Heart left ventricle (tissue), 13 donors: ENCODE data around the gene NUBP2.

Experiments
- POLR2A ChIP-seq, 2 donors: fragments of 450-650 bp; IDR thresholded peaks; one replicate each; pipeline ENCODE4 v1.6.1; 2017; ENCODE audit warnings: antibody characterized with exemption in 2 of 2, mild to moderate bottlenecking in 2 of 2, moderate library complexity in 2 of 2
- TF ChIP-seq, protein P1 (sequence below), 12 donors: fragments of 200-600 bp; sonication (generic) in 4 of 12; IDR thresholded peaks; one replicate each; pipeline versions ENCODE4 v1.5.0 to v1.8.0; 2018 to 2022; ENCODE audit warnings: antibody characterized with exemption in 12 of 12, mild to moderate bottlenecking in 5 of 12
- donor health status: ischemic (EF 13 %, LVEDD 7.1; RV severe dilation, severe dysfunction).
- donor health status: DM: no; HTN: yes; CAD: no.
- donor health status: DM: no; HTN: no; CAD: no.
- donor health status: ischemic (EF 25% LVEDD 6.9; RV normal size, moderate dysfunction).
- donor health status: ischemic (EF 25% LVEDD 5.7; RV mildly dilated, moderate dysfunction).
- donor health status: ischemic (EF 35%, LVEDD 5.7; RV mildly dilated, moderate dysfunction).
- donor health status: nonischemic (EF 11% LVEDD 7.7; RV severe dilation, severe dysfunction).
- donor health status: DM: yes; HTN: yes; CAD: no.
- donor health status: PGD.
- donor health status: ischemic (EF 29% LVEDD 5.4; RV normal size, mild dysfunction).
- donor health status: nonischemic (EF 23%, LVEDD 6.1; RV moderate dilation, normal function).

DNA sequence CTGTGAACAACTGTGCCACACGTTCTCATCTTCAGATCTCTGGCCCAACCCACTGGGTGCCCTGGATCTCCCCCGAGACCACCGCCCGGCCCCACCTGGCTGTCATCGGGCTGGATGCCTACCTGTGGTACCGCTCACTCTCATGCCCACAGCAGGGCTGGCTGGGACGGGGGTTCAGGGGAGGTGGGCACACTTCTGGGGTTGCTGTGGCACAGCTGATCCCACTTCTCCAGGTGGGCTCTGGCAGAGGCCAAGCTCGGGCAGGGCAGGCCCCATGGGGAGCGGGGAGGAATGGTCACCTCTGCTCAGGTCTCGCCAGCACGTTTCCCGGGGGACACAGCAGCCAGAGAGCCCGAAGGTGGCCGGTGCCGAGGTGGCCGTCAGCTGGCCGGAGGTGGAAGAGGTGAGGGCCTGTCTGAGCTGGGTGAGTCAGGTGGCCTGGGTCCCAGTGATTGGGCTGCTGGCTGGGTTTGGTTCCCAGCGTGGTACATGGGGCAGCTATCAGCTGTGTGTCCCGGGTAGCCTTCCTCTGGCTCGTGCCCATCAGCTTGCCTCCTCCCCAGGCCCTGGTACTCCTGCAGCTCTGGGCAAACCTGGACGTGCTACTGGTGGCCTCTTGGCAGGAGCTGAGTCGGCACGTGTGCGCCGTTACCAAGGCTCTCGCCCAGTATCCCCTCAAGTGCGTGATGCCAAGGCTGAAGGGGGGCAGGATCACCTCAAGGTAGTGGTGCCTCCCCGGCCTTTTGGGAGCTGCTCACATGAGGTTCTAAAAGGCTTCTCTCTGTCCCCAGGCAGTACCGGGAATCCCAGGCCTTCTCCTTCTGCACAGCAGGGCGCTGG, 7.5 kb upstream of the NUBP2 start:
- TF ChIP-seq, protein P1, sequence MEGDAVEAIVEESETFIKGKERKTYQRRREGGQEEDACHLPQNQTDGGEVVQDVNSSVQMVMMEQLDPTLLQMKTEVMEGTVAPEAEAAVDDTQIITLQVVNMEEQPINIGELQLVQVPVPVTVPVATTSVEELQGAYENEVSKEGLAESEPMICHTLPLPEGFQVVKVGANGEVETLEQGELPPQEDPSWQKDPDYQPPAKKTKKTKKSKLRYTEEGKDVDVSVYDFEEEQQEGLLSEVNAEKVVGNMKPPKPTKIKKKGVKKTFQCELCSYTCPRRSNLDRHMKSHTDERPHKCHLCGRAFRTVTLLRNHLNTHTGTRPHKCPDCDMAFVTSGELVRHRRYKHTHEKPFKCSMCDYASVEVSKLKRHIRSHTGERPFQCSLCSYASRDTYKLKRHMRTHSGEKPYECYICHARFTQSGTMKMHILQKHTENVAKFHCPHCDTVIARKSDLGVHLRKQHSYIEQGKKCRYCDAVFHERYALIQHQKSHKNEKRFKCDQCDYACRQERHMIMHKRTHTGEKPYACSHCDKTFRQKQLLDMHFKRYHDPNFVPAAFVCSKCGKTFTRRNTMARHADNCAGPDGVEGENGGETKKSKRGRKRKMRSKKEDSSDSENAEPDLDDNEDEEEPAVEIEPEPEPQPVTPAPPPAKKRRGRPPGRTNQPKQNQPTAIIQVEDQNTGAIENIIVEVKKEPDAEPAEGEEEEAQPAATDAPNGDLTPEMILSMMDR (IDR thresholded peaks at IDR 0.05), result no peak
- TF ChIP-seq POLR2A (IDR thresholded peaks at IDR 0.05), result no peak
